ENCODE measurements around the gene DDR1.
A peak's percentile ranks its signal among the peaks of the same experiment; 100 is the strongest.
"Not testable (repeated sequence)": the region's sequence is repeated elsewhere in the genome, so short reads cannot be mapped to it uniquely, and the experiment has no call there.

Gene DDR1

DNA sequence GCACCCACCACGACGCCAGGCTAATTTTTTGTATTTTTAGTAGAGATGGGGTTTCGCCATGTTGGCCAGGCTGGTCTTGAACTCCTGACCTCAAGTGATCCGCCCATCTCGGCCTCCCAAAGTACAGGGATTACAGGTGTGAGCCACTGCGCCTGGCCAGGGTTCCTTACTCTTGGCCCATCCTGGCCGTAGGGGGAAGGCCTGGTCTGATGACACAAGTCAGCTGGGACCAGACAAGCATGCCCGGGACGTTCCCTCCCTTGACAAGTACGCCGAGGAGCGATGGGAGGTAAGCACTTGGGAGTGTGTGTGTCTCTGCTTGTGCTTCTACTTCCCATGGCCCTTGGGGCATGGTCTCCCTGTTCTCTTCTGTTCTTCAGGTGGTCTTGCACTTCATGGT lies 26.2 kb downstream of the DDR1 start:
- not testable (repeated sequence) for H3K27ac ChIP-seq (ENCODE audit: low read depth, low read length, severe bottlenecking); H3K4me1 ChIP-seq (ENCODE audit: control insufficient read depth, insufficient read depth, low read length, poor library complexity, severe bottlenecking); H3K4me3 ChIP-seq (ENCODE audit: extremely low read depth, insufficient read depth, low read length, poor library complexity, severe bottlenecking); H3K9me3 ChIP-seq (ENCODE audit: control insufficient read depth, low read length)
- peaks cover 41% of the 10 kb centered on the region for H3K36me3 ChIP-seq (ENCODE audit: control insufficient read depth, insufficient read depth, low read length)
- 96 to 97% methylated on average over 9 to 10 of the region's 12 CpGs for WGBS, 2 experiments (ENCODE audit: insufficient coverage in 2 of 2)

DNA sequence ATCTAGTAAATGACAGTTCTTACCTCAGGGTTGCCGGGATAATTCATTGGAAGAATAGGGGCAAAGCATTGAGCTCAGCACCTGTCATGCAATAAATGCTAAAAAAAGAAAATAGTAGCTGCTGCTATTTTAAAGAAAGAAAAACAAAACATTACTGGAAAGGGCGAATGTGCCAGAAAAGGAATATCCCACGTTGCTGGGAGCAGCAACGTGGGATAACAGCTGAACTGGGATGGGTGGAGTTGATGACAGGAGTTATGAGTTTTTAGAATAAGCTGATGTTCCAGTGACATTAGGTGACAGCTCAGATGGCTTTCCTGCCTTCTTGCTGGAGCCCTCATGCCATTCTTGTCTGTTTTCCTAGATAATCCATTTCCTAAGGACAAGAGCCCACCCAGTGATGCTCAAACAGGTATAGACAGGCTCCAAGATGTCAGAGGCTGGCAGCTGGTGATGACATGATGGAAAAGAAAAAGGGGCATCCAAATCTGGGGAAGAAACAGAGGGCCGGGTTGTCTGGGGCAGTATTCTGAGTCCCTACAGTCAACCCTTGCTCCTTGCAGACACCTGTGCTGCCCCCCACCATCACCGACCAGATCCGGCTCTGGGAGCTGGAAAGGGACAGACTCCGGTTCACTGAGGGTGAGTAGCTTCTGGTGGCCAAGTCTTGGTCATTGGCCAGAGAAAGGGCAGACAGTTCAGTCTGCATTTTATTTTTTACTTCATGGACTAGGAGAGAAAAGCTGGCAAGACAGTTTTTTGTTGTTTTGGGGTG lies 28.6 kb downstream of the DDR1 start:
- H3K4me3 ChIP-seq (ENCODE audit: extremely low read depth, insufficient read depth, low read length, poor library complexity, severe bottlenecking), result no peak overlapping the region
- H3K4me1 ChIP-seq (ENCODE audit: control insufficient read depth, insufficient read depth, low read length, poor library complexity, severe bottlenecking), result peaks cover 7% of the 10 kb centered on the region
- H3K36me3 ChIP-seq (ENCODE audit: control insufficient read depth, insufficient read depth, low read length), result peaks cover 59% of the 10 kb centered on the region
- H3K9me3 ChIP-seq (ENCODE audit: control insufficient read depth, low read length), result no peaks in the 10 kb centered on the region
- 97 to 99% methylated on average over 5 to 7 of the region's 8 CpGs for WGBS, 2 experiments (ENCODE audit: insufficient coverage in 2 of 2)
- H3K27ac ChIP-seq (ENCODE audit: low read depth, low read length, severe bottlenecking), result no peak overlapping the region

GRCh38 chr6:30913721-30914075 lies 29.4 kb downstream of the DDR1 start:
- H3K4me1 ChIP-seq (ENCODE audit: control insufficient read depth, insufficient read depth, low read length, poor library complexity, severe bottlenecking), result peaks cover 7% of the 10 kb centered on the region
- H3K36me3 ChIP-seq (ENCODE audit: control insufficient read depth, insufficient read depth, low read length), result peaks cover 64% of the 10 kb centered on the region
- no peaks in the 10 kb centered on the region for H3K9me3 ChIP-seq (ENCODE audit: control insufficient read depth, low read length)
- 47% methylated on average over 26 to 28 of the region's 31 CpGs for WGBS, 2 experiments (ENCODE audit: insufficient coverage in 2 of 2)
- peak overlapping the region; percentile 28 for H3K4me3 ChIP-seq (ENCODE audit: extremely low read depth, insufficient read depth, low read length, poor library complexity, severe bottlenecking)
- H3K27ac ChIP-seq (ENCODE audit: low read depth, low read length, severe bottlenecking), result no peak overlapping the region

- H3K4me3 ChIP-seq (ENCODE audit: extremely low read depth, insufficient read depth, low read length, poor library complexity, severe bottlenecking), result peak within 1 kb of the TSS; percentile 28
- no peaks in the 10 kb centered on the region for H3K9me3 ChIP-seq (ENCODE audit: control insufficient read depth, low read length)
- 10 to 13% methylated on average over 41 to 50 of the region's 52 CpGs for WGBS, 2 experiments (ENCODE audit: insufficient coverage in 2 of 2)
- H3K4me1 ChIP-seq (ENCODE audit: control insufficient read depth, insufficient read depth, low read length, poor library complexity, severe bottlenecking), result peaks cover 7% of the 10 kb centered on the region
- peak within 1 kb of the TSS; percentile 26 for H3K27ac ChIP-seq (ENCODE audit: low read depth, low read length, severe bottlenecking)
- H3K36me3 ChIP-seq (ENCODE audit: control insufficient read depth, insufficient read depth, low read length), result peaks cover 66% of the 10 kb centered on the region
Observed at GRCh38 chr6:30914076-30914853, 29.9 kb downstream of the DDR1 start, which contains the start of gene VARS2. TSS of gene VARS2 (plus strand) at chr6:30914238. CDS start at chr6:30914837, 599 bp downstream.

DNA sequence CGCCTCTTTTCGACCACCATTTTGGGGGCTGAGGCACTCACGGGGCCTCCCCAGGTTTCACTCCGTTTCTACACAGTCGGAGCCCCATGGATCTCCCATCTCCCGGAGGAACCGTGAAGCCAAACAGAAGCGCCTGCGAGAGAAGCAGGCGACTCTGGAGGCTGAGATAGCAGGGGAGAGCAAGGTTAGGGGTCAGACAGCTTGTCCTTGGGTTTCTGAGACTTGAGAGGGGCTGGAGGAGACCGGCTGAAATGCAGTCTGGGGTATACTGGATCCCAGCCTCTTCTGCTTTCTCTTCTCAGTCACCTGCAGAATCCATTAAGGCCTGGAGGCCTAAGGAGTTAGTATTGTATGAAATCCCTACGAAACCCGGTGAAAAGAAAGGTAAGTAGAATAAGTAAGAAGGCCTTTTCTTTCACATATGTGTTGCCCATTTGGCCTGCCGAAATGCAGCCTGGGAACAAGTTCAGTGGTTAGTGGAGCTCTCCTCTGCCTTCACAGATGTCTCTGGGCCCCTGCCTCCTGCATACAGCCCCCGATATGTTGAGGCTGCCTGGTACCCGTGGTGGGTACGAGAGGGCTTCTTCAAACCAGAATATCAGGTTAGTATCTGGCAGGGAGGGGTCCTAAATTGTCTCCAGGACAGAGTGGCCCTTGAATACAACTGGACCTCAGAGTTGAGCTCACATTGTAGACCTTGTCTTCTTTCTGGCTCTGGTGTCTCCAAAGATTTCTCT lies 30.7 kb downstream of the DDR1 start:
- Histone ChIP-seq H3K36me3 (ENCODE audit: control insufficient read depth, insufficient read depth, low read length) (peaks cover 69% of the 10 kb centered on the region), H3K27ac (ENCODE audit: low read depth, low read length, severe bottlenecking) (no peak overlapping the region), H3K4me3 (ENCODE audit: extremely low read depth, insufficient read depth, low read length, poor library complexity, severe bottlenecking) (no peak overlapping the region), H3K4me1 (ENCODE audit: control insufficient read depth, insufficient read depth, low read length, poor library complexity, severe bottlenecking) (peaks cover 7% of the 10 kb centered on the region), H3K9me3 (ENCODE audit: control insufficient read depth, low read length) (no peaks in the 10 kb centered on the region)
- 84 to 95% methylated on average over 8 to 16 of the region's 17 CpGs for WGBS, 2 experiments (ENCODE audit: insufficient coverage in 2 of 2)

DNA sequence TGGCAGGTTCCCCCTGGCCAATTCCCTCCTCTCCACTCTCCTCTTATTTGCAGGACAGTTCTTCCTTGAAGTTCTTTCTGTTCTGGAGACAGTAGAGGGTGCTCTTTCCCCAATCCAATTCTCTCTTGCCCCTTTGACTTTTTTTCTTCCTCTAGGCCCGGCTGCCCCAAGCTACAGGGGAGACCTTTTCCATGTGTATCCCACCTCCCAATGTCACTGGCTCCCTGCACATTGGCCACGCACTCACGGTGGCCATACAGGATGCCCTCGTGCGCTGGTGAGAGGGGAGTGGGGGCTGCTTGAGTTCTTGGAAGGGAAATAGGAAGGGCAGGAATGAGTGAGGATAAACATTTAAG lies 31.2 kb downstream of the DDR1 start:
- 47 to 58% methylated on average over 3 to 4 of the region's 5 CpGs for WGBS, 2 experiments (ENCODE audit: insufficient coverage in 2 of 2)
- Histone ChIP-seq H3K4me1 (ENCODE audit: control insufficient read depth, insufficient read depth, low read length, poor library complexity, severe bottlenecking) (peaks cover 7% of the 10 kb centered on the region), H3K27ac (ENCODE audit: low read depth, low read length, severe bottlenecking) (no peak overlapping the region), H3K36me3 (ENCODE audit: control insufficient read depth, insufficient read depth, low read length) (peaks cover 70% of the 10 kb centered on the region), H3K4me3 (ENCODE audit: extremely low read depth, insufficient read depth, low read length, poor library complexity, severe bottlenecking) (no peak overlapping the region), H3K9me3 (ENCODE audit: control insufficient read depth, low read length) (no peaks in the 10 kb centered on the region)

DNA sequence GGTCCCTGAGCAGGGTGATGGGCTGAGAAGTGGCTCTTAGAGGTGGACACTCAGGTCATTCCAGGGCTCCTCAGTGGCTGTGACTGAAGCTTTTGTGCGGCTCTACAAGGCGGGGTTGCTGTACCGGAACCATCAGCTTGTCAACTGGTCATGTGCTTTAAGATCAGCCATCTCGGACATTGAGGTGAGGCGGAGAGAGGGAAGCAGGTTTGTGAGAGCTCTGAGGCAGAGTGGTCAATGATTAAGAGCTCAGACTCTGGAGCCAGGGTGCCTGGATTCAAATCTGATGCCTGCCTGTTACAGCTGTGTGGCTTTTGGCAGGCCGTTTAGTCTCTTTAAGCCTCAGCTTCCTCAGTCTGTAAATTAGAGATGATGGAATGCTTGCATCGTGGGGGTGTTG lies 32.7 kb downstream of the DDR1 start:
- Histone ChIP-seq H3K4me1 (ENCODE audit: control insufficient read depth, insufficient read depth, low read length, poor library complexity, severe bottlenecking) (peaks cover 7% of the 10 kb centered on the region), H3K4me3 (ENCODE audit: extremely low read depth, insufficient read depth, low read length, poor library complexity, severe bottlenecking) (no peak overlapping the region), H3K9me3 (ENCODE audit: control insufficient read depth, low read length) (no peaks in the 10 kb centered on the region), H3K27ac (ENCODE audit: low read depth, low read length, severe bottlenecking) (no peak overlapping the region), H3K36me3 (ENCODE audit: control insufficient read depth, insufficient read depth, low read length) (peaks cover 67% of the 10 kb centered on the region)
- WGBS, 2 experiments (ENCODE audit: insufficient coverage in 2 of 2), result 94 to 99% methylated on average over 7 of the region's 7 CpGs

DNA sequence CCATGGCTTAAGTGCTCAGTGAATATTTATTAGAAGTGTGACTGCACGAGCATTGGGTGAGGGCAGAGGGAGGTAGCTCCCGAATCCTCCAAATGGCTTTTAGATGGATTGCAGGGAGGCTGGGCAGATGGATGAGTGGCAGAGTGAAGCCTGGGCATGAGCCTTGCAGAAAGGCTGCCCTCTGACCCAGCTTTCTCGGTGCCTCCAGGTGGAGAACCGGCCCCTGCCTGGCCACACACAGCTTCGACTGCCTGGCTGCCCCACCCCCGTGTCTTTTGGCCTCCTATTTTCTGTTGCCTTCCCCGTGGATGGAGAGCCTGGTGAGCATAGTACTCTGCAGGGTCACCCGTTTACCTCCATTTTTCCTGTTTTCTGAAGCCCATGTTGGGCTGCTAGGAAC lies 33.2 kb downstream of the DDR1 start:
- WGBS, 2 experiments (ENCODE audit: insufficient coverage in 2 of 2), result 89 to 94% methylated on average over 8 of the region's 8 CpGs
- Histone ChIP-seq H3K9me3 (ENCODE audit: control insufficient read depth, low read length) (no peaks in the 10 kb centered on the region), H3K4me3 (ENCODE audit: extremely low read depth, insufficient read depth, low read length, poor library complexity, severe bottlenecking) (no peak overlapping the region), H3K36me3 (ENCODE audit: control insufficient read depth, insufficient read depth, low read length) (peaks cover 67% of the 10 kb centered on the region), H3K4me1 (ENCODE audit: control insufficient read depth, insufficient read depth, low read length, poor library complexity, severe bottlenecking) (peaks cover 10% of the 10 kb centered on the region), H3K27ac (ENCODE audit: low read depth, low read length, severe bottlenecking) (no peak overlapping the region)

DNA sequence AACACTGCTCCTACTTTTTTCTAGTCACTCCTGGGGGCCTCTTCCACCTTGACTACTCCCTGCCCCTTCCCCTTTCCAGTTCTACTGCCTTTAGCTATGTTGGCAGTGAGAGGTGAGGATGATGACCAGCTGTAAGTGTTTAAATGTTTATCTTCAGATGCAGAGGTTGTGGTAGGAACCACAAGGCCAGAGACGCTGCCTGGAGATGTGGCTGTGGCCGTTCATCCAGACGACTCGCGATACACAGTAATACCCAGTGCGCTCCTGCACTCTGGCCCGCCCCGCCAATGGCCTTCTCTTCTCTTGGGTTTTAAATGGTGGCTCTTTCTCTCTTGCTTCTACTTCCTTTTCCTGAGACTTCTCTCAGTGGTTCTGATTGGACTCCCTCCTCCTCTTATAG lies 34.4 kb downstream of the DDR1 start:
- Histone ChIP-seq H3K4me3 (ENCODE audit: extremely low read depth, insufficient read depth, low read length, poor library complexity, severe bottlenecking) (no peak overlapping the region), H3K36me3 (ENCODE audit: control insufficient read depth, insufficient read depth, low read length) (peaks cover 67% of the 10 kb centered on the region), H3K4me1 (ENCODE audit: control insufficient read depth, insufficient read depth, low read length, poor library complexity, severe bottlenecking) (peaks cover 10% of the 10 kb centered on the region), H3K27ac (ENCODE audit: low read depth, low read length, severe bottlenecking) (no peak overlapping the region), H3K9me3 (ENCODE audit: control insufficient read depth, low read length) (no peaks in the 10 kb centered on the region)
- WGBS, 2 experiments (ENCODE audit: insufficient coverage in 2 of 2), result 96 to 97% methylated on average over 8 of the region's 8 CpGs

DNA sequence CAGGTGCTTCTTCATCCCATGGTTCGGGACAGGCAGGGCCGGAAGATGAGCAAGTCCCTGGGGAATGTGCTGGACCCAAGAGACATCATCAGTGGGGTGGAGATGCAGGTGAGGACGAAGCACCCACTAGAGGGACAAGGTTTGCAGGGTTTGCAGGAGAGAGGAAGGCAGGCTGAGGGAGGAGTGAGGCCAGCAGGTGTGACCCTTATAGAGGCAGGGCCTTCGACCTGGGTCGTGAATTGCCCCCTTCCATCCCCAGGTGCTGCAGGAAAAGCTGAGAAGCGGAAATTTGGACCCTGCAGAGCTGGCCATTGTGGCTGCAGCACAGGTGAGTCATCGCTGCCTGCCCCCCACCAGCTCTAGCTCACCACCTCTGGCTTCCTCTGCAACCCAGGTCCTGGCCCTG lies 38.1 kb downstream of the DDR1 start:
- H3K4me1 ChIP-seq (ENCODE audit: control insufficient read depth, insufficient read depth, low read length, poor library complexity, severe bottlenecking), result peaks cover 4% of the 10 kb centered on the region
- H3K9me3 ChIP-seq (ENCODE audit: control insufficient read depth, low read length), result no peaks in the 10 kb centered on the region
- H3K27ac ChIP-seq (ENCODE audit: low read depth, low read length, severe bottlenecking), result no peak overlapping the region
- H3K36me3 ChIP-seq (ENCODE audit: control insufficient read depth, insufficient read depth, low read length), result peaks cover 81% of the 10 kb centered on the region
- H3K4me3 ChIP-seq (ENCODE audit: extremely low read depth, insufficient read depth, low read length, poor library complexity, severe bottlenecking), result no peak overlapping the region
- WGBS, 2 experiments (ENCODE audit: insufficient coverage in 2 of 2), result 83 to 87% methylated on average over 6 to 7 of the region's 7 CpGs

Data from mesodermal cell (in vitro differentiated cells).